Measurements from ENCODE around the gene MTURN.

MTURN gene

DNA sequence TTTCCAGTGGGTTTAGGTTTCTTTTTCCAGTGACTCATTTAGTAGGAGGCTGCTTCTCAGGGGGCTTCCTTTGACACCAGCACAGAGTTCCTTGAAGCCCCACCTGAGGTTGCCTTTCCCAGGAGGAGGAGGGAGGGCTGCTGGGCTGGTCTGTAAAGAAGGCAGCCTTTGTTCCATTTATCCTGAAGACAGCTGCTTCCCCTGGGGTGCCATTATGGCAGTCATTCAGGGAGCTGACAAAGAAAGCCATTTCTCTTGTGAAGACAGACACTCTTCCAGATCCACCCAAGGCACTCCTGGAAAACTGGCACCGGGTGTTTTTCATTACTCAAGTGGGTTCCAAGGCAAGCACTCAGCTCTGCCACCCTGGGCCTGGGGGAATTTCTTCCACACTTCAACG is 54.0 kb downstream of the MTURN start:
- no peak for DNase-seq
- in situ Hi-C loops (cut with HindIII; ENCODE audit: low pct_ligation_motif_present, low pct_unique_long_range_greater_than_20kb, low sequenced_read_pairs), result no loop called here

DNA sequence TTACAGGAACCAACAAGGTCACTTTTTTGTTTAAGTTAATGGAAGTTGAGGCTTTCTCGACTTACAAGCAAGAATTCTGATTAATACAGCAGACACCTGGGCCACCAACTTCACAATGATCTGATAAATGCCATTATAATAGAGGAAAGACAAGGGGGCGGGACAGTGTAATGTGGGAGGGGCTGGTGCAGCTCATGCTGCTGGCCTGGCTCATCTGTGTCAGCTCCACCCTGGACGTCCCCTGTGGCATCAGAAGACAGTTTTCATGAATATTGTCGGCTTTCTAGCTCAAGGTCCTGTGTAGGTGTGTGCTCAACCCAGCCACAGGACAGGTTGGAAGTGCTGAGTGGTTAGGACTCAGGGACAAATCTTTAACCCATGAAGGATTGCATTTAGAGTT is 57.0 kb downstream of the MTURN start:
- DNase-seq, result no peak
- in situ Hi-C loops (cut with HindIII; ENCODE audit: low pct_ligation_motif_present, low pct_unique_long_range_greater_than_20kb, low sequenced_read_pairs), result no loop called here

DNA sequence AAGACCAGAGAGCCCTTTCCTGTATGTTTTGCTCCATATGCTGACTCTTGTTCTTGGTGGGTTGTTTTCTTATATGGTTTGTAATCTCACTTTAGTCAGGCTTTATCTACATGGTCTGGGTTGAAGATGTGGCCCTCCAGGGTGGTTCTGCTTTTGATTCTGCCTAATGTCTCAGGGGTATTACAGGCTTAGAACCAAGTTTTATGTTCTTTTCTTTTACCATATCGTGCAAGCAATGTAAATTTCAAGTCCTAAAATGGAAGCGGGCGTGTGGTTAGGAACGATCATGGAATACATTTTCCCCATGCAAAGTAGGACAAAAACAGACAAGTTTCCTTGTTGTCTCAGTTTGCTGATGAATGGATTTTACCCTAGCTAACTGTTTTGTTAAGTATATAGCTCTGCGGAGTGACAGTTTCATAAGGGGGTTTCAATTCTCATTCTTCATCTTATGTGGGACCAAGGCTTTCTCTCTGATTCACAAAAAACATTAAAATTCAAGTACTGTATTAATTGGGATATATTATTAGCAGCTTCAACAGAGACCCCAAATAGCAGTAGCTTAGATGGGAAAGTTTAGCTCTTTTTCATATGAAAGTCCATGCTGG is 58.7 kb downstream of the MTURN start:
- in situ Hi-C loops (cut with HindIII; ENCODE audit: low pct_ligation_motif_present, low pct_unique_long_range_greater_than_20kb, low sequenced_read_pairs), result no loop called here
- no peak for DNase-seq

DNA sequence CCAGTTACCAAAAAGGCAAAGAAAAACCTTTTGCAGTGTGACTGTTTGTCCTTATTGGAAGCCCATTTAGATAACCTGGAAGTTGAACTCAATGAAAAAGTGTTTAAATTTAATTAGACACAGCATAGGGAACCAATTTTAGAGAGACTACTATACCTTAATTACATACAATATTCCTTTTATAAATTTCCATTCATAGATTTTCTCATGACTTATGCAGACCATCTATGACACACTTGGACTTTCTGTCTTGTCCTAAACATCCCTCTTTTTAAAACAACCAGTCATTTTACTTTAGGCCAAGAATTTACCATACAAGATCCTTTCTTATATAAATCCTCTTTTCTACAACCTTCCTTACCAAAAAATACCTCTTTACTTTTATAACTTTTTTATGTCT is 61.6 kb downstream of the MTURN start:
- DNase-seq, result no peak
- in situ Hi-C loops (cut with HindIII; ENCODE audit: low pct_ligation_motif_present, low pct_unique_long_range_greater_than_20kb, low sequenced_read_pairs), result no loop called here

DNA sequence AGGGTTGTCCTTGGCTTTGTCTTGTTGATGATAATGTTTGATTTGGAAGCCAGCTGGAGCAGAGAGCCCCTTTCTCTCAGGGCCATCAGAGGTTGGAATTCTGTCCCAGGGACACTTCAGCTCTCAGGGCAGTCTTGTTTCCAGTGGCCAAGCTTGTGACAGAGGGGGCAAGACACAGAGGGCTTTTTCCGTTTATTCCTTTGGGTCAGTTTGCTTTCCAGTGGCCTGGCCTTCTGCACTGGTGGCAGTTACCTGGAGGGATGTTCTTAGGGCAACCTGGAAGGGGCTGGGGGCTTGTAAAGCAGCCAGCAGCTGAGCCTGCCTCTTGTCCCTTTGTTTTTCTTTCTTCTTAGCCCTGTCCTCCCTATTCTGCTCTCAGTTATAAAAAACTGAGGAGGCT is 62.7 kb downstream of the MTURN start:
- in situ Hi-C loops (cut with HindIII; ENCODE audit: low pct_ligation_motif_present, low pct_unique_long_range_greater_than_20kb, low sequenced_read_pairs), result no loop called here
- DNase-seq, result no peak

DNA sequence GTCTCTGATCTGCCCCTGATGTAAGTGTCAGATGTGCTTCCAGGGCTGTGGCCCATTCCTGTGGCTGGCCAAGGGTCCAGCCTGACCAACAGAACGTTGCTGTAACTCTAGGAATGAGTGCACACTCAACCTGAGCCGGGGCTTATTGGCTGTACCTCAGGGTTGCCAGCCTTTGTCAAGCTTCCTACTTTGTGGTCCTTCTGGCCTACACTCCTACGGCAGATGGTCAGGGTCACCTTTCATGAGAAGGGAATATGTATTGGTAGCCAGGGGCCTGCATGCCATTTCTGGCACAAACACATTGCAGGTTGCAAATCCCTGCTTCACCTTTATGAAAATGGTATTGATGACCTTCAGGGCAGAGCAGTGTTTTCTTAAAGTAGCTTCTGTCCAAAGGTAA is 64.5 kb downstream of the MTURN start:
- in situ Hi-C loops (cut with HindIII; ENCODE audit: low pct_ligation_motif_present, low pct_unique_long_range_greater_than_20kb, low sequenced_read_pairs), result no loop called here
- DNase-seq, result no peak

DNA sequence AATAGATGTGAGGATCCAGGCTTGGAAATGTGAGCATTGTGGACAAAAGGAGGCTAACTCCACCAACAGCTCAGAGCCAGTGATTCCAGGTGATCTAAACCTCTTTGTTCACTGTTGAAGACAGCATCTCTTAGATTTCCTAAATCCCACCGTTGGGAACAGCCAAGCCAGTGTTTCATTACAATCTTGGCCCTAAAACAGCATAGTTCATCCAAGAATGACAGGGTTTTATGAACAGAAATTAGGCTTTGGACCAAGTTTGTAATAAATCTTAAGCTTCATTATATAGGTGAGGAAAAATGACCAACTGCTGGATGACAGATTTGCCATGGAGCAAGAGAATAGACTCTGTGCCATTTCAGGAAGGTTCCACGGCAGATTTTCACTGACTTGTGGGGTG is 65.8 kb downstream of the MTURN start:
- DNase-seq, result no peak
- in situ Hi-C loops (cut with HindIII; ENCODE audit: low pct_ligation_motif_present, low pct_unique_long_range_greater_than_20kb, low sequenced_read_pairs), result no loop called here

DNA sequence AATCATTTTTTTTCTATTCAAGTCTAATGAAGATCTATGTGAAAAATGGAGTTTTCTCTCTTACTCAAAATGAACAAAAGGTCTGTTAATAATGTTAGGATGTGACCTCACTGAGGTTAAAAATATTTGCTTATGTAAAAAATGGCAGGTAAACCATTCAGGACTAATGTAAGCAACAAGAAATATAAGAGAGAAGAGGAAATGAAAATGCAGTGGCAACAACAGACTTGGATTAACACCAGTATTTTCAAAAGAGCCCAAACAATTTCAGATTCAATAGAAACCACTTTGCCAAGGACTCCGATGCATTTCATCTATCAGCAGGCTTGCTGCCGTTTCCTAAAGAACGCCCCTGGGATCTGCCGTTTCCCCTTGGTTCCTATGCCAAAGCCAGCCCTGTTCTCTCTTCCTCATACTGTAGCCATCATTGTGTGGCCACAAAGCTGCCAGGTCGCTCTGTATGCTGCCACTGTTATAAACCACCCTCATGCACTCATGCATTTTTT is 66.4 kb downstream of the MTURN start:
- DNase-seq, result no peak
- in situ Hi-C loops (cut with HindIII; ENCODE audit: low pct_ligation_motif_present, low pct_unique_long_range_greater_than_20kb, low sequenced_read_pairs), result no loop called here

DNA sequence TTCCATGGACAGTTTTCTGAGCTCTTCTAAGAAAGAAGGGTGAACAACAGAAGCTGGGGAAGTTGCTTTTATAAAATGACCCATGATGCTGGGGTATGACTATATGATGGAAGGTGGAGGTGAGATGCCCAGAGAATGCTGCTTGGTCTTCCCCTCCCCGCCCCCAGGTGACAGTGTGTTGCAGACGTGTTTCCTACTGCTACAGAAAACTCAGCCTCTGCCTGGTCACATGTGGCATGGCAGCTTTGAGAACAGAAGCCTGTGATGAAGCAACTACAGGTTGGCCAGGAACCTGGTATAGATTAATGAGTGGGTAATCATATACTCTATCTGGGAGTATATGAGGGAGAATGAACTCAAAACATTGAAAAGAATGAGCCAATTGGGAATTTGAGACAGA is 67.1 kb downstream of the MTURN start:
- no peak for DNase-seq
- in situ Hi-C loops (cut with HindIII; ENCODE audit: low pct_ligation_motif_present, low pct_unique_long_range_greater_than_20kb, low sequenced_read_pairs), result no loop called here

DNA sequence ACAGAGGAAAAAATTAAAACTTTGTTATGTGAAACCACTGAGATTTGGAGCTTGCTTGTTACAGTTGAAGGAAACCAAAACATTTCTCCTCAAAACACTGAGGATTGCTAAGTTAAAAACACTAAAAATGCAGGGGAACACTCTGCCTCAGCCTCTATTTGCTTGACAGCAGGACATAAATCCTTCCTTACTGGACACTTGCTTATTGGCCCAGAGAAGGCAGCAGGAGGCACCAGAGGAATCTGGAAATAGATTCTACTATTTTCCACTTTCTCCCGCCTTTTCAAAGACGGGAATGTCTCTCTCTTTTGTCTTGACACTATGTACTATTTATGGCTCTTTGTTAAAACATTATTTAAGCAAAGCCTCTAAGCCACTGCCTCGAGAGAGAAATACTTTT is 67.9 kb downstream of the MTURN start:
- in situ Hi-C loops (cut with HindIII; ENCODE audit: low pct_ligation_motif_present, low pct_unique_long_range_greater_than_20kb, low sequenced_read_pairs), result no loop called here
- no peak for DNase-seq

DNA sequence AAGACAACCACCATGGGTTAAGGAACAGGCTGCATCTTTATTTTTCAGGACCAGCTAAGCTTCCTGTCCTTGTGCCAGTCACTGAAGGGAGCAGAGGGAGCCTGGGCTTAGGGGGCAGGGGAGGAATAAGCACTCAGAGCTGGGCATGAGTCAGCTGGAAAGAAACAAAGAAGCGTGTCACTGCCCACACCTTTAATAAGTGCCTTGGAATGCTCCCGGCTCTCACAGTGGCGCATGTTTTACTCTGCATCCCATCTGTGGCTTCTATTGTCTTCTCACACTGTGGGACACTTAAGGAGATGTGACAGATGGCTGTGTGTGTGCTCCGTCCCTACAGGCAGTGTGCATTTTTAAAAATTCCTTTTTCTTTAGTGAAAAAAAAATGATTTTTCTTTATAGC is 71.7 kb downstream of the MTURN start:
- peak; percentile 62 for DNase-seq
- in situ Hi-C loops (cut with HindIII; ENCODE audit: low pct_ligation_motif_present, low pct_unique_long_range_greater_than_20kb, low sequenced_read_pairs), result no loop called here

DNA sequence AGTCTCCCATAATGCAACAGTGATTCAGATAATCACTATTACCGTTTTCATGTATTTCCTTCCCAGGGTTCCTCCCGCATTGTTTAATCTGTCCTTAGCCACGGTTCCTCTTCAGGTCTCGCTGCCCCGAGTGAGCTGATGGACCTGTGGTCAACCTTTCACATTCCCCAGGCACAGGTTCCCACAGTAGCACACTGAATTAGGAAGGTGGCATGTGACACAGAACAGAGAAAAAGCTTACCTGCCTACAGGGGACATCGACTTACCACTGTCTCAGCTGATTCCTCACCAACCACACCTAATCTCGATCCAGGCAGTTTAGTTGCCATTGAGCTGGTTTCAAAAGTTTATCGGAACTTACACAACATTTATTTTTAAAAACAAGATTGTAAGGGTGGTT is 72.2 kb downstream of the MTURN start:
- DNase-seq, result no peak
- in situ Hi-C loops (cut with HindIII; ENCODE audit: low pct_ligation_motif_present, low pct_unique_long_range_greater_than_20kb, low sequenced_read_pairs), result no loop called here

DNA sequence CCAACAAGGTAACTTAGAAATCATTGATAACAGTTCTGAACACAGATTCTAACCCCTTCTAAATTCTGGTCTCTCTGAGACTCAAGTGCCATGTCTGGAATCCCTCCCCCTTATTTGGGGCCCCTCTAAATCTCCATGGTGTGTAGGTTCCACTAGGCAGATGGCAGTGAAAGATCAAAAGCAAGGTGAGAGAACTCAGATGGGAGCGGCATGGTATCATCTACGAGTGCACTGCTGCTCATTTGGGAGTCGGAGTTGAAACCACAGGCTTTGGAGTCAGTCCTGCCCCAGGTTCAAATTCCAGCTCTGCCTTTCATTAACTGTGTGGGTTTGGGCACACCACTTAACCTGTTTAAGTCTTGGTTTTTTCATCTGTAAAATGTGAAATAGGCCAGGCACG is 72.6 kb downstream of the MTURN start:
- in situ Hi-C loops (cut with HindIII; ENCODE audit: low pct_ligation_motif_present, low pct_unique_long_range_greater_than_20kb, low sequenced_read_pairs), result no loop called here

DNA sequence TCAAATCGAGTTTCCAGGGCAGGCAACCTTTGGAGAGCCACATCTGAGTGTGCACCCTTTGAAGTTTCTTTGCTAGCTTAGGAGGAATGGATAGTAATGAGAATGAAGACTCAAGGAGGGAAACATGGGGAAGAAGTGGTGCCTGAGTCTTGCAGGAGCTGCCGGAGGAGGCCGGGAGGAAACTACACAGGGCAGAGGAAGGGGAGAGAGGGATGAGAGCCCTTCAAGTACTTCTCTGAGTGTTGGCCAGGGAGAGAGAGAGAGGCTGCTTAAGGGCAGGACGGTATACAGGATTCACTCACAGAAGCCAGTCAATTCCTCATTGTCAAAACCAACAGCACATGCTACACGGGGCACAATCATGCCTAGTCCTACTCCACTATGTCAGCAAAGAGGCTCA is 75.2 kb downstream of the MTURN start:
- in situ Hi-C loops (cut with HindIII; ENCODE audit: low pct_ligation_motif_present, low pct_unique_long_range_greater_than_20kb, low sequenced_read_pairs), result no loop called here
- DNase-seq, result no peak

More for the DNA sequence above, 72.6 kb downstream of the MTURN start:
- DNase-seq, result no peak
